ENCODE data around the gene SERPINB6.
"Not testable (repeated sequence)": the region's sequence is repeated elsewhere in the genome, so short reads cannot be mapped to it uniquely, and the experiment has no call there.

The SERPINB6 gene

DNA sequence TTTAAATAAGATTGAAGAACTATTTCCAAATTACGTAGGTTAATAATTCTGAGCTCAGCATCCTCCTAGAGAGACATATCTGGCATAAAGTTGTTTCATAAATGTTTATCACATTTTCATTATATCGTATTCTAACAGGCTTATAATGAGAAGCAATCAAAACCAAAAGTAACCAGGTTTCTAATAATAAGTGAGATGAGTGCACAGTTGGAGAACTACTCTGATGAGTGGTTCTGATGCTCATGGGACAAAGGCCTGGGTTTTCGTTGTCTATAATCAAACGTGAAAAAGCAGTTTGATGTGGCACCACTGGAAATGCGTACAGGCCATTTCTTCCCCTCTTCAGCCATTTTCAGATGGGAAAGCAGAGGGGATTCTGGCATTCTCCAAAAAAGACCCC lies 4.7 kb upstream of the SERPINB6 start:
- DNase-seq, result no peak

DNA sequence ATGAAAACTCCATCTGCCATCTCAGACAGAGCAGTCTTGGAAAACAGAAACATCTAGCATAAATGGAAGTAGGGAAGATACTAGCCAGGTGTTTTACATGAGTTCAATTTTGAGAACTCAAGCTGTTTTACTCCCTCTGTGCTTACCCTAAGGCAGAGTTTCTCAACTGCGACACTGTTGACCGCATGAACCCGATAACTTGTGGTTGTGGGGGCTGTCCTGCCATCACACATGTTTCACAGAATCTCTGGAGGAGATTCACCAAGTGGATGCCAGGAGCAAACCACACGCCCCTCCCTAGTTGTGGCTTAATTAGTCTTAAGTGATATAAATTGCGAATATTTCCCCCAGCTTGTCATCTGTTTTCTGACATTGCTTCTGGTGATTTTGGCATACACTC lies 2.3 kb upstream of the SERPINB6 start:
- DNase-seq, result no peak

DNA sequence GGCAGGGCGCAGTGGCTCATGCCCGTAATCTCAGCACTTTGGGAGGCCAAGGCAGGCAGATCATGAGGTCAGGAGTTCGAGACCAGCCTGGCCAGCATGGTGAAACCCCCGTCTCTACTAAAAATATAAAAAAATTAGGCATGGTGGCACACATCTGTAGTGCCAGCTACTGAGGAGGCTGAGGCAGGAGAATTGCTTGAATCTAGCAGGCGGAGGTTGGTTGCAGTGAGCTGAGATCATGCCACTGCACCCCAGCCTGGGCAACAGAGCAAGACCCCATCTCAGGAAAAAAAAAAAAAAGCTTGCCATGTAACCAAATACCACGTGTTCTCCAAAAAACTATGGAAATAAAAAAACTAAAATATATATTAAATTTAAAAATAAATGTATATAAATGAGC lies 1.8 kb upstream of the SERPINB6 start:
- not testable (repeated sequence) for DNase-seq

DNA sequence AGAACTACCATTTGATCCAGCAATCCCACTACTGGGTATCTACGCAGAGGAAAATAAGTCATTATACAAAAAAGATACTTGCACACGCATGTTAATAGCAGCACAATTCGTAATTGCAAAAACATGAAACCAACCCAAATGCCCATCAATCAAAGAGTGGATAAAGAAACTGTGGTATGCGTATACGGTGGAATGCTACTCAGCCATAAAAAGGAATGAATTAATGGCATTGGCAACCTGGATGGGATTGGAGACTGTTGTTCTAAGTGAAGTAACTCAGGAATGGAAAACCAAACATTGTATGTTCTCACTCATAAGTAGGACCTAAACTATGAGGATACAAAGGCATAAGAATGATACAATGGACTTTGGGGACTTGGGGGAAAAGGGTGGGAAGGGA lies 1.3 kb upstream of the SERPINB6 start:
- not testable (repeated sequence) for DNase-seq

DNA sequence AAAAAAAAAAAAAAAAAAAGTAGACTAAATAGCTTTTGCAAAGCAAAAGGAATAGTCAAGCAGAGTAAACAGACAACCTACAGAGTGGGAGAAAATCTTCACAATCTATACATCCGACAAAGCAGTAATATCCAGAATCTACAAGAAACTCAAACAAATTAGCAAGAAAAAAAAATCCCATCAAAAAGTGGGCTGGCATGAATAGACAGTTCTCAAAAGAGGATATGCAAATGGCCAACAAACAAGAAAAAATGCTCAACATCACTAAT lies 786 bp upstream of the SERPINB6 start:
- not testable (repeated sequence) for DNase-seq

DNA sequence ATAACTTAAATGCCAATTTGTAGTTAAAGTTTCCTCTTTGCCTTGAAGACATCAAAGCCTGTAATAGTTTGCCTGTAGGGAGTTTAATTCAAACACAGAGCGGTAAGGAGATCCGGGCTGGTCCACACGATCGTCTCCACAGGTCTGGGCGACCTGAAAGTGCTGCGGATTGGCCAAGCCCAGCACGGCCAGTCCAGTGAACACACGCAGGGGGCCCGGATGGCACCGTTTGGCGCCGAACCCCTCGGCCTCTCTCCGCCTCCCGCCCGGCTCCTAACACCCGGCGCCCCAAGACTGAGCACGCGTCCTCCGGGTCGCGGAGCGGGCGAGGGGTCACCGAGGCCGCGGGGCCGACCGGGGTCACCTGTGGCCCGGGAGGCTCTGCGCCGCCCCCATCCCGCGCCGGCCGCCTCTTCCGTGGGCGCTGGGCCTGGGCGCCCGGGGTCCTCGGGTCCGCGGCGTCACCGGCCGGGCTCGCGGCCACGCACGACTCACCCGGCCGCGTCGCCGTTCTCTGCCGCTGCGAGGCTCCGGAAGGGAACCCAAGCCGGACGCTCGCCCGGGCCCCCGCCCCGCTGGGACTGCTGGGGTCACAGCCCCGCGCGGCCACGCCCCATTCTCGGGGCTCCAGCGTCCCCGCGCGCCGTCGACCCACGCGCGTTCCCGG lies 481 bp downstream of the SERPINB6 start:
- DNase-seq, result no peak

DNA sequence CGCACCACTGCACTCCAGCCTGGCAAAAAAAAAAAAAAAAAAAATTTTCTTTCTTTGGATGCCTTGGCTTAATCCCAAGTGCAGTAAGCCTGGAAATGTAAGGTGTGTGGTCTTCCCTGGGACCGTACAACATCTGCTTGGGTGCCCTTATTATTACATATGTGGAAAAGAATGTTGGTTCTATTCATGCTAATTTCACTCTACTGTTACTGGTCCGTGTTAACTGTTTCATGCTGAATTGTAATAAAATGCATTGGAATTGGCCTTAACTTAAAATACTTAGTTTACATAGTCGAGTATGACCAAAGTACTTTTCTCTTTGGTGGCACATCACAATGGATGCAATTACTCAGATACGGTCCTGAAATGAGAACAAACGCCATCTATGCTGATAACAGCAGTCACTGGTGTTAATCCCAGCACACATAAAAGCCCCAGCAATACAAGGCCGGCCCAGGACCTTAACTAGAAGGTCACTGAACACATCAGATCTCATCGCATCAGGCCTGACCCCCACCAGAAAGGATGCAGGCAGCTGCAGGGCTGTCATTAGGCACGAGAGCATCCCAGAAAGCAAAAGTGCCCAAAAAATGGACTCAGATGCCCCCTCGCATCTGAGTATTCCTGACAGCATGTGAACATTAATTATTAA lies 1.2 kb downstream of the SERPINB6 start:
- DNase-seq, result no peak

DNA sequence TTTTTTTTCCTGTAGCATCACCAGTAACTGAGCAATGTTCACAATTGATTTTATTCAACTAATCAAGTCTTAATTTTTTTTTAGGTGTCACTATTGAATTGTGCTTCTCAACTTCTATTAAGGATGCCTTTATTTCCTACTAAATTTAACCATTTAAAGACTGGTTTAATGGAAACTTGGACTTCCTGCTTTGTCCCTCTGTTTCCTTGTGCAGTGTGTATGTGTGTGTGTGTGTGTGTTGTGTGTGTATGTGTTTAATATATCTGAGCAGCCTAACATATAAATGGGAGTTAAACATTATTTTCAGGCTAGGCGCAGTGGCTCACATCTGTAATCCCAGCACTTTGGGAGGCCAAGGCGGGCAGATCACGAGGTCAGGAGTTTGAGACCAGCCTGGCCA lies 1.8 kb downstream of the SERPINB6 start:
- DNase-seq, result no peak

DNA sequence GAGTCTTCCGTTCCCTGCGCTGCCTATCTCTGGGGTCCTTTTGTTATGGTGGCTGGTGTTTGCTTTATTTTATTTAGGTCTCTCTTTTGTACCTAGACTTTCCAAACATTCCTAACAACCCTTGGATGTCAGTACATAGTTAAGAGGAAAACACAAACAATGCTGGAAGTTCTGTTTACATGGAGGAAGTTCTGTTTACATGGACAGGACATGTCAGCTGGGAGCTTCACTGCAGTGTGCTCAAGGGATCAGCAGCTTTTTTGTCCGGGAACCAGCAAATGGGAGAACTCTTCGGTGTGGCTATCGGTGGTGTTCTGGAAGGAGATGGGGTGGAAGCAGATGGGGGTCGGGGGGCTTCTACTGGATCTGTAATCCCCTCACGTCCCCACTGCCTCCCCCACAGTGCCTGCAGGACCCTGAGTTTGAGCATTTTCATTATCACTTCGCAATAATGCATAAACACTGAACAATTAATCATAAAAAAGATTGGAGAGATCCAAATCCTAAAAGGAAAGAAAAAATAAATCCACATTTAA lies 2.7 kb downstream of the SERPINB6 start:
- no peak for DNase-seq

DNA sequence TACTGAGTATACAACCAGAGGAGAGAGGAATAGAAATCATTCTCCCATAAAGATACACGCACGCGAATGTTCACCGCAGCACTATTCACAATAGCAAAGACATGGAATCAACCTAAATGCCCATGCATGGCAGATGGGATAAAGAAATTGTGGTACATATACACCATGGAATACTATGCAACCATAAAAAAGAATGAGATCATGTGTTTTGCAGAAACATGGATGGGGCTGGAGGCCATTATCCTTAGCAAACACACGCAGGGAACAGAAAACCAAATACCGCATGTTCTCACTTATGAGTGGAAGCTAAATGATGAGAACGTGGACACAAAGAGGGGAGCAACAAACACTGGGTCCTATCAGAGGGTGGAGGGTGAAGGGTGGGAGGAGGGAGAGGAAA lies 3.4 kb downstream of the SERPINB6 start:
- no peak for DNase-seq

DNA sequence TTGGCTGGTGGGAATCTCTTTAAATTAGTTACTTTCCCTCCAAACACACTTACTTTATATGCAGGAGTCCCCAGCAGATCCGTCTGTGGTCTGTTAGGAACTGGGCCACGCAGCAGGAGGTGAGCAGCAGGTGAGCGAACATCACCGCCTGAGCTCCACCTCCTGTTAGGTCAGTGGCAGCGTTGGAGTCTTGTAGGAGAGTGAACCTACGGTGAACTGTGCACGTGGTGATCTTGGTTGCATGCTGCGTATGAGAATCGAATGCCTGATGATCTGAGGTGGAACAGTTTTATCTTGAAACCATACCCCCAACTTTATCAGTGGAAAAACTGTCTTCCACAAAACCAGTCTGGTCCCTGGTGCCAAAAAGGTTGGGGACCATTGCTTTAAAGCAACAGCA lies 5.0 kb downstream of the SERPINB6 start:
- DNase-seq, result no peak

DNA sequence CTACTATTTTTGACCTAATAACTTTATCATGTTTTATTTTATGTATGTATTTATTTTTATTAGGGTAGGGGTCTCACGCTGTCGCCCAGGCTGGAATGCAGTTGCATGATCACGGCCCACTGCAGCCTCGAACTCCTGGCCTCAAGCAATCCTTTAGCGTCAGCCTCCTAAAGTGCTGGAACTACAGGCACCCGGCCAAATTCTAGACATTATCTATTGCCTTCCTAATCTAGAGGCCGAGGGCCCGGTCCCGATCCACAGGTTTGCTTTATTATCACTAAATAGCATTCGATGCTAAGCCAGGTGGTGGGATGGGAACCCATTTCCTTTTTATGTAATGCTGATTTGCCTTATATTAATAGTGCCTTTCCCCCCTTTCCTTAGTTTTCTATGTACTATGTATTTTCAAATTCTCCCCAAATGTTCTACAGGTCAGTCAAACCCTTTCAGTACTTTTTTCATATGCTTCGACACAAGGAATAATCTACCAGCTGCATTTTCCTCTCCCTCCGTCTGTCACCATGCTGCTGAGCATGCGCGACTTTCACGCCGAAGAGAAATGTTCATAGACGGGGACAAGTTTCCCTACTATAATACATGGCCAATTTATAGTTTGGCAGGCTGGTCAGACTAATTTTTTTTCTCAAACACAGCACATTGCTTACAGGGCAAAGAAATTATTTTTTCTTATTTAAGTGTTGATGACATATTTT lies 6.4 kb downstream of the SERPINB6 start:
- no peak for DNase-seq

DNA sequence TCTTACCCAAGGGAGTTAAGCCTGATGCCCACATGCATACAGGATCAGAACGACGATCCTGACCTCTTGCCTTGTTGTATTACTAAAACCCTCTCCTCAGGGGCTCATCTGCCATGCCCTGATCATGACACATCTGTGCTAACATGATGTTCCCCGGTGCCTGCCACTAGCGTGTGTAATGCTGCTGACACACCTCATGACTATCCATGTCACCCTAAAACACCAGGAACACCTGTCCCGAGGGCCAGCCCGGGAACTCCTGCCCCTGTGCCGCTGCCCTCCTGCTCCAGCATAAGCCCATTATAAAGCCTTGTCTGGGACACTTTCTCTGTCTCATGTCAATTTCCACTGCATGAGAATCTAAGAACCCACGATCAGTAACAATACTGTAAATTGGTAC lies 7.6 kb downstream of the SERPINB6 start:
- DNase-seq, result no peak

DNA sequence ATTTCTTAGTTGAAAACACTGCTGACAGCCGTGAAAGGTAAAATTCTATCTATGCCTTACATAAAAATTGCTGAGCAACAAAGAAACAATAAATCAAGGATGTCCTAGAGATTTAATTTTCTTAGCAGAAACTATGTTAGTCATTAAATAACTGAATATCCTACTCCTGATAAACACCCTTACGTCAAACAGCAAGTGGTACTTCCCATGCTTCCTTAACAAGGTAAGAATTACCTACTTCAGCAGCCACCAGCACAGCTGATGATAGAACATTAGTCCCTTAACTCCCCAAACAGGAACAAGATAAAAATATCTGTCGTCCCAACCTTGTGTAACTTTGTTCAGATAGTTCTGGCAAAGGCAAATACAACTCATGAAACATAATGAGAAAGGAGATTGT lies 8.7 kb downstream of the SERPINB6 start:
- DNase-seq, result no peak

DNA sequence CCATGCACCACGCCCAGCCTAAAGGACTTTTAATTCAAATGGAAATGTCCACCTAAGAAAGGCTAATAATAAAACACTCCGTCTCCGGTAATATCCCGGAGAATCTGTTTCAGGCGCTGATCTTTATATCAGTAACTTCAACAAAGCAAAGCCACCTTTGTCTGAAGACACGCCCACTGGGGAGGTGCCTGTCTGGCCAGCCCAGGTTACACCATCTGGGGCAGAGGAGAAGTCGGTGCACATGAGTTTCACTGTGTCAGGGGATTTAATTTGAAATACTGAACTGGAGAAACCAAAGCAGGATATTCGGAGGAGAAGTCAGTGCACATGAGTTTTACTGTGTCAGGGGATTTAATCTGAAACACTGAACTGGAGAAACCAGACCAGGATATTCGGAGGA lies 9.4 kb downstream of the SERPINB6 start:
- DNase-seq, result no peak

DNA sequence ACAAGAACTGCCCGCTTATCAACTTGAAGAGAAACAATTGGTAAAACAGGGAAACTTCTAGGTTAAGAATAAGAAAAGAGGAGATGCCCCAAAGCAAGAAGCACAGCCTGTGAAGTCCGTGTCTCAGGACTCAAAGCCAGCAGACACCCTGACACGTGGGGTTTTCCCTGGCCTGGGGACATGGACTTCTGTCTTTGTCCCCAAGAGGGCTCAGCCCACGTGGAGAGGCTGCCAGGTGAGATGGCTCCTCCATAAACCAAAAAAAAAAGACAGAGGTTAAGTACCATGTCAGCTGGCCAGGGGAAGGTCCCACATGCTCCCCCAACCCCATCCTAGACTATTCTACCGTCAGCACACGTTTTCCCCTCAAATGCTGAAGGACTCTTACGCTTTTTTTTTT lies 9.9 kb downstream of the SERPINB6 start:
- DNase-seq, result no peak

DNA sequence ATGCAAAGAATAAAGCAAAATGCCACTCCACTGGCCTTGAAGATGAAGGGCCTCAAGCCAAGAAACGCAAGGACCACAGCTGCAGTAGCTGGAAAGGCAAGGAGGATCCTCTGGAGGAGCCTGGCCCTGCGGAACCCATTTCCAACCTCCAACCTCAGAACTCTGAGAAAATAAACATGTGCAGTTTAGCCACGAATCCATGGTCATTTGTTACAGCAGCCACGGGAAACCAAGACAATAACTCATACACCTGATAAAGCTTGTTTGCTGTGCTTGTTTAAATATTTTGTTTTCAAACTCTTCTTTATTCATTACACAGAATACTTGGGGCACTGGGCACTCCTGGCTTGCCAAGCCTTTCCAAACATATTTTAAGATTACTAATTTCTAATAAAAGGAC lies 10.4 kb downstream of the SERPINB6 start:
- no peak for DNase-seq

DNA sequence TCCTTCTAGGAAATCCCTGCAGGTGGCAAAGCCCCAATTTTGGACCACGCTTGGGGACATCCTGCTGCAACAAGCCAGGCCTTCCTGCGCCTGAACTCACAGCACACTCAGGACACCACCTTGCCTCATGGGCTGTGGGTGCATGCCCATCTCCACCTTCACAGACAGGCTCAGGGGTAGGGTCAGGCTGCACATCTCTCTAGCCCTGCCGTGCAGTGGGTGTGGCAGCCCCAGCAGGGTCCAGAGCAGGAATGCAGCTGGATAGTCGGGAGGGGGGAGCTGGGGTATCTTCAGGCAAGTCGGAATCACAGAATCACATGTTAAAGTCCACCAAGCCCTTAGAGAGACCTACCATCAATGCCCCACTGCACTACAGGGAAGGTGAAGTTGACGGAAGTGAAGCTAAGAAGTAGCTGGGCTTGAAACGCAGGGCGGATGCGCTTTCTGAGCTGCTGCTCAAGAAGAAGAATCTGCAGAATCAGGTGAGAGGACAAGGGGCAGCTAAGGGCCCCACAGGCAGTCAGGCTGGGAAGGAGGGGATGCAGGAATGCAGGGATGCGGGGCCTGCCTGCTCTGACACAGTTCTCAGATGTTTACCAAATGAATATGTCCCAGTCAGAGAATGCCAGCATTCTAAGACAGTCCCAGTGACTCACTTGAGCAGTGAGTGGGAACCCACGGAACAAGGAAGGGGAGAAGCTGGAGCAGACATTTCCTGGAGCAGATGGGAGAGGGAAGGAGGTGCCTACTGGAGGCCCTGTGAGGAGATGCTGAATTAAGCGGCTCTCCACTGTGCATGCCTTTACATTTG lies 11.3 kb downstream of the SERPINB6 start:
- DNase-seq, result no peak

DNA sequence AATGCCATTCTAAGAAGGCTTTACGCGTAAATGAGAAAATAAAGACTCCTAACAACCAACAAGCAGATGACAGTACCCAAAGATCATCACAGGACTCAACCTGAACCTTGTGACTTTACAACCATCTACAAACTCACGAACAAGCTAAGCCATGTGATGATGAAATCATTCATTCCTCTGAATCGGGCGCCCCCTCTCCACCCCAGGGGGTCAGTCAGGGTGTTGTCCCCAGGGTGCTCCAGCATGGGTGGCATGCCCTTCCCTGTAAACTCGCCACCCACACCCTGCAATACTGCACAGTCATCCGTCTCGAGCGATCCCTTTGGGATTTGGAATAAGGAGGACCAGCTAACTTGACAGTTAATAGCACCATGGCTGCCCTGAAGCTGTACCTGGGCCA lies 12.6 kb downstream of the SERPINB6 start:
- no peak for DNase-seq

DNA sequence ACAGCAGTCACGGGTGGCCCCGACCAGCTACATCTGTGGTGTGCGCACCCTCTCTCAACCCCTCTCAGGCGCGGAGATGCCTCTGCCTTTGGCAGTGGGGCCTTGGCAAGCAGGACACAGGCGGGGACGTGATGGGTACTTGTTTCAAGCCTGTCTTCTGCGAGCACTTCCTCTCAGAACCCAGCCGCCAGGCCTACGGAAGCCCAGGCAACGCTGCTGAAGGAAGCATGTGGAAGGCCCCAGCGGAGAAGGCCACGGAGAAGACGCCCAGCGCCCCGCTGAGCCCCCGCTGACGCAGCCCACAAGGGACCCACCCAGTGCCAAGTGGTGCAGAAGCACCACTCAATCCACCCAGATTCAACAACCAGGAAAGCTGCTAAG lies 13.0 kb downstream of the SERPINB6 start:
- DNase-seq, result no peak

DNA sequence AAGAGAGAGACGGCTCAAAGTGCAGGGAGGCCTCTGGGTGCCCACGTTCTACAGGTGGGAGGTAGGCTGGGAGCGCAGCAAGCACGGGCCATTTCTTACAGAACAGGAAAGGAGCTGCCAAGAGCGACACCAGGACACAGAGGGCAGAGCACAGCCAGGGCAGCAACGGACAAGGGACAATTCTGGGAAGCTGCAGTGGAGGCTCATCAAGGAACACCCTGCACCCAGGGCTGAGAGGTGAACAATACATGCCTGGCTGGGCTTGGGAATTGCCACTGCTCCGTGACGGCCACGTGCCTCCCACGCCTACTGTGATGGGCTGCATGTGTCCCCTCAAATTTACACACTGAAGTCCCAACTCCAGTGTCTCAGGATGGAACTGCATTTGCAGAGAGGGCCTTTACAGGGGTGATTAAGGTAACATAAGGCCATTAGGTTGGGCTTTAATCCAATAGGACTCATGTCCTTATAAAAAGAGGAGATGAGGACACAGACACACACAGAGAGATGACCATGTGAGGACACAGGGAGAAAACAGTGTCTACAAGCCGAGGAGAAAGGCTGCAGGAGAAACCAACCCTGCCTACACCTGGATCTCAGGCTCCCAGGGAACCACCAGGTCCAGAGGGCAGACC lies 13.6 kb downstream of the SERPINB6 start:
- no peak for DNase-seq

DNA sequence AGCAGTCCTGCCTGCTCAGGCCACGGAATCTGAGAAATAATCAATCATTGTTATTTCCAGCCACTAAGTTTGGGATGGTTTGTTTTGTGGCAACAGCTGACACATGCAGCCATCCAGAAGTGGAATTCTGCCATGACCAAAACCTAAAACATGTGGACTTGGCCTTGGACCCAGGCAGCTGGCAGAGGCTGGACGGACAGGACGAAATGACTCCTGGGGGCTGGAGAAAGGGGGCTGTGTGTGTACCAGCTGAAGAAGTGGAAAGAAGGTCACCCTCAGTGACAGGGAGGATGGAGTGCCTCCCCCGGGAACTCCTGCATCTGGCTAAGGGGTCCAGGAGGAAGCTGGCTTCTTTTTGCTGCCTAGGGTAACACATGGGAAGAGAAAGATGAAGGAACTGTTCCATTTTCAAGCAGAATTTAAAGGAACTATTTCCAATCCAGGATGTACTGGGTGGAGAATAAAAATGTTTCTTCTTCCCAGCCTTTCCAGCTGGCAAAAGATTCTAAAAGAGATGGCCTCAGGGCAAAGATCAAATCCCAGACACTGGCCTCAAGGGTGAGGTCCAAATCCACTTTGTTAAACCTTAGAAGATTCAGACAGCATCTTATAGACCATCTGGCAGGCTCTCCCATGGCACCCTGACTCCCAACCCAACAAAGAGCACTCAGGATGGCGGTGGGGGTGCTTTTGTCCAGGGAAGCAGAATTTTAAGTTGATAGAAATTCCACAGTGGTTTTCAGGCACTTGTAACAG lies 14.3 kb downstream of the SERPINB6 start:
- DNase-seq, result no peak

Measured in NCI-H1436 treated with DMSO at 0.1 percent for 48 hours (cell line).